ENCODE results near the gene SNRNP48. TPM values are rescaled to one million over a fixed set of nuclear protein-coding genes. Genes with fewer than 3 reads are reported as not detected.

SNRNP48 gene
- polyA plus RNA-seq, 2 of the 4 experiments (the other 2 are of a cell fraction), result 13.7 to 13.9 TPM

- TF ChIP-seq POLR2AphosphoS2 (conservative IDR thresholded peaks at IDR 0.05; ENCODE audit: low read length), result no peak
- TF ChIP-seq, protein P1, sequence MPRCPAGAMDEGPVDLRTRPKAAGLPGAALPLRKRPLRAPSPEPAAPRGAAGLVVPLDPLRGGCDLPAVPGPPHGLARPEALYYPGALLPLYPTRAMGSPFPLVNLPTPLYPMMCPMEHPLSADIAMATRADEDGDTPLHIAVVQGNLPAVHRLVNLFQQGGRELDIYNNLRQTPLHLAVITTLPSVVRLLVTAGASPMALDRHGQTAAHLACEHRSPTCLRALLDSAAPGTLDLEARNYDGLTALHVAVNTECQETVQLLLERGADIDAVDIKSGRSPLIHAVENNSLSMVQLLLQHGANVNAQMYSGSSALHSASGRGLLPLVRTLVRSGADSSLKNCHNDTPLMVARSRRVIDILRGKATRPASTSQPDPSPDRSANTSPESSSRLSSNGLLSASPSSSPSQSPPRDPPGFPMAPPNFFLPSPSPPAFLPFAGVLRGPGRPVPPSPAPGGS (IDR thresholded peaks at IDR 0.05), result no peak
- TF ChIP-seq REST (IDR thresholded peaks at IDR 0.05), result no peak
Measured at GRCh38 chr6:7591770-7592169, 1.8 kb downstream of the SNRNP48 start (continued).

DNA sequence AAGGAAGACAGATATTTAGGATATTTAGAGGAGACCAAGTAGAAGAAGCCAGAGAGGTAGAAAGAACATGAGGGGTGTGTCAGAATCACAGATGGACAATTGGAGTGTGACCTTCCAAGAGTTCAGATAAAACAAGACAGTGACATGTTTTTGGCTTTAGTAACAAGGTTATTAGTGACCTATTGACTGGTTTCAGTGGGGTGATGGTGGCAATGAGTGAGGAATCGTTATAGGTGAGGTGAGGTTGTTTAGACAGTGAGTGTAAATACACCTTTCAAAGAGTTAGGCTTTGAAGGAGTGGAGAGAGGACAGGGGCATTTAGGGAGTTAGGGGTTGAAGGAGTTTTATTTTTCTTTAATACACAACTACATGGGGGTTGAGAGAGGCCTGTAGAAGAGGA lies 3.2 kb downstream of the SNRNP48 start:
- POLR2A ChIA-PET, result no interaction called here
- H3K4me3 ChIP-seq, result no peak overlapping the region
- FAIRE-seq (no peak), DNase-seq (ENCODE audit: low read depth in 1 of 2, low spot score in 1 of 2) (no peak), ATAC-seq (no peak)
- H3K4me2 ChIP-seq, result no peak overlapping the region
- no peak overlapping the region for H3K27ac ChIP-seq
- CTCF ChIA-PET, result no interaction called here
- 44% methylated on average over 1 of the region's 1 CpG for WGBS (ENCODE audit: missing lambda C conversion rate)
- no peaks in the 10 kb centered on the region for H3K9me3 ChIP-seq
- peaks cover 32% of the 10 kb centered on the region for H3K4me1 ChIP-seq
- no peak for TF ChIP-seq REST (IDR thresholded peaks at IDR 0.05)
- TF ChIP-seq ATOH8 (CRISPR knock-in tag; IDR thresholded peaks at IDR 0.05; ENCODE audit: low read depth), result no peak
- TF ChIP-seq CHD4 (IDR thresholded peaks at IDR 0.05; ENCODE audit: borderline replicate concordance), result no peak
- no peak for TF ChIP-seq USF2 (IDR thresholded peaks at IDR 0.05)
- TF ChIP-seq ESRRA (IDR thresholded peaks at IDR 0.05; ENCODE audit: borderline replicate concordance, low read length), result no peak

- DNase-seq (ENCODE audit: low read depth in 1 of 2, low spot score in 1 of 2) (no peak), FAIRE-seq (no peak), ATAC-seq (no peak)
- Histone ChIP-seq H3K4me3 (no peak overlapping the region), H3K4me1 (peaks cover 27% of the 10 kb centered on the region), H3K4me2 (no peak overlapping the region), H3K9me3 (no peaks in the 10 kb centered on the region), H3K27ac (no peak overlapping the region)
- CTCF ChIA-PET, result interaction anchor here (2.3 kb wide), 1 partner anchor 21 kb away, joined by 8 read pairs; no protein-coding TSS in a partner anchor
- WGBS (ENCODE audit: missing lambda C conversion rate), result 70% methylated on average over 4 of the region's 4 CpGs
- POLR2A ChIA-PET, result no interaction called here
- no peak for TF ChIP-seq RCOR1 (IDR thresholded peaks at IDR 0.05; ENCODE audit: low read depth, low read length)
- TF ChIP-seq PBX3 (IDR thresholded peaks at IDR 0.05), result no peak
- TF ChIP-seq NR3C1 (IDR thresholded peaks at IDR 0.05), result no peak
- no peak for TF ChIP-seq FOSB (CRISPR knock-in tag; IDR thresholded peaks at IDR 0.05)
- TF ChIP-seq RAD21 (conservative IDR thresholded peaks at IDR 0.05 in 1 of 2, IDR thresholded peaks at IDR 0.05 in 1 of 2), result no peak
- TF ChIP-seq HMGXB4 (CRISPR knock-in tag; IDR thresholded peaks at IDR 0.05; ENCODE audit: borderline replicate concordance), result no peak
- no peak for TF ChIP-seq POLR2AphosphoS2 (conservative IDR thresholded peaks at IDR 0.05; ENCODE audit: low read length)
- TF ChIP-seq FOXS1 (CRISPR knock-in tag; IDR thresholded peaks at IDR 0.05), result no peak
- no peak for TF ChIP-seq MAFK (IDR thresholded peaks at IDR 0.05; ENCODE audit: partially characterized antibody)
- no peak for TF ChIP-seq RNF2 (IDR thresholded peaks at IDR 0.05; ENCODE audit: borderline replicate concordance, low read depth)
- no peak for TF ChIP-seq FOSL2 (IDR thresholded peaks at IDR 0.05)
- no peak for TF ChIP-seq FOSL2 (CRISPR knock-in tag; IDR thresholded peaks at IDR 0.05)
- TF ChIP-seq KDM1A (IDR thresholded peaks at IDR 0.05; ENCODE audit: low read depth), result no peak
- TF ChIP-seq HOXB13 (CRISPR knock-in tag; IDR thresholded peaks at IDR 0.05; ENCODE audit: low read depth), result no peak
Measured at GRCh38 chr6:7594579-7595125, 4.7 kb downstream of the SNRNP48 start.
